K562 (cell line): ENCODE measurements around the gene POLR3GL. TPM values are rescaled to one million over a fixed set of nuclear protein-coding genes. Genes with fewer than 3 reads are reported as not detected.

Source experiments
- ARHGAP35 ChIP-seq: fragments of 450-650 bp; IDR thresholded peaks from 2 replicates; pipeline ENCODE4 v1.6.1; 2018; ENCODE audit not compliant: partially characterized antibody
- CEBPB ChIP-seq: fragments of 450-650 bp; IDR thresholded peaks from 2 replicates; pipeline ENCODE4 v1.6.1; 2016; ENCODE audit warnings: missing genetic modification characterization, missing compliant biosample characterization
- CREB3 ChIP-seq: fragments of 450-650 bp; conservative IDR thresholded peaks from 2 replicates; pipeline ENCODE4 v1.6.1; 2016; ENCODE audit warnings: missing genetic modification characterization, low read depth, mild to moderate bottlenecking, missing compliant biosample characterization, moderate library complexity
- DEAF1 ChIP-seq: fragments of 450-650 bp; formaldehyde crosslinking; IDR thresholded peaks from 2 replicates; pipeline ENCODE4 v1.4.0; 2020; ENCODE audit warnings: mild to moderate bottlenecking, moderate library complexity
- ETV5 ChIP-seq: sonication (generic); formaldehyde crosslinking; IDR thresholded peaks from 2 replicates; pipeline ENCODE4 v1.4.0; 2020; ENCODE audit warnings: low read depth, mild to moderate bottlenecking, missing genetic modification reagents
- HDAC6 ChIP-seq: IDR thresholded peaks from 2 replicates; pipeline ENCODE4 v1.6.1; 2012; ENCODE audit warnings: low read depth, mild to moderate bottlenecking, control low read depth, inconsistent platforms, low read length, moderate library complexity
- NCOA6 ChIP-seq: fragments of 450-650 bp; IDR thresholded peaks from 2 replicates; pipeline ENCODE4 v1.6.1; 2017; ENCODE audit warnings: mild to moderate bottlenecking
- NR2C1 ChIP-seq, 2 experiments: fragments of 450-650 bp; IDR thresholded peaks; 2 replicates each; pipeline ENCODE4 v1.6.1; 2017; ENCODE audit warnings: mild to moderate bottlenecking in 2 of 2, antibody characterized with exemption in 1 of 2, inconsistent platforms in 1 of 2, missing compliant biosample characterization in 1 of 2, missing genetic modification characterization in 1 of 2
- TEAD2 ChIP-seq: fragments of 450-650 bp; IDR thresholded peaks from 2 replicates; pipeline ENCODE4 v1.6.1; 2016; ENCODE audit warnings: missing genetic modification characterization, control low read depth, missing compliant biosample characterization
- THRAP3 ChIP-seq: fragments of 450-650 bp; IDR thresholded peaks from 2 replicates; pipeline ENCODE4 v1.6.1; 2016; ENCODE audit warnings: mild to moderate bottlenecking, inconsistent platforms, borderline replicate concordance
- ZNF146 ChIP-seq: IDR thresholded peaks from one replicate; pipeline ENCODE4 v1.6.1; 2018; ENCODE audit warnings: missing compliant biosample characterization; ENCODE audit not compliant: unreplicated experiment
- polyA plus RNA-seq, 8 experiments: library from polyadenylated mRNA; depleted of rRNA in 4 of 8; stranded (reverse) in 5 of 8; unstranded in 3 of 8; fragments of >200 nt; fragmentation: Nextera tagmentation in 2 of 8; fragmentation: Illumina TruSeq in 1 of 8; extraction: Ambion mirVana in 2 of 8; extraction: Trizol in 1 of 8; gene quantifications; 2 replicates each; pipeline versions ENCODE4 v1.2.1 to v1.2.3, GENCODE V29; 2011 to 2014; ENCODE audit warnings: inconsistent platforms in 1 of 8, missing spikeins in 1 of 8
- total RNA-seq, 7 experiments: library from RNA; depleted of rRNA in 6 of 7; stranded (reverse); fragments of >200 nt in 6 of 7; fragmentation: Illumina TruSeq in 2 of 7; extraction: Trizol in 2 of 7; gene quantifications; 2 replicates each; pipeline versions ENCODE4 v1.2.1 to v1.2.3, GENCODE V29; 2011 to 2021; ENCODE audit warnings: low replicate concordance in 1 of 7

POLR3GL gene
- total and polyA plus RNA-seq, 9 of the 15 experiments (the other 6 are each of a cell fraction or from before 2014, with no cell fraction given), result 14.6 to 48.4 (median 38.2) TPM

GRCh38 chr1:145979746-145980456 lies 15.4 kb downstream of the POLR3GL start (continued):
- TF ChIP-seq CREB3 (tag) (peak; percentile 76; the same call in 1 of the 2 replicates), DEAF1 (CRISPR knock-in tag) (0 out of 2 replicates have a peak, but pooled peaks have one; percentile 6), TEAD2 (tag) (peak; percentile 75), HDAC6 (no peak), ZNF146 (no peak), NR2C1 (IDR thresholded peaks at IDR 0.05) (no peak), NR2C1 (tag; IDR thresholded peaks at IDR 0.05) (no peak), THRAP3 (peak; percentile 87), ARHGAP35 (no peak), NCOA6 (no peak), CEBPB (peak; percentile 93), ETV5 (CRISPR knock-in tag) (no peak)
